Large intestine (tissue), 3 donors: ENCODE data around the gene DPP10. TPM values are rescaled to one million over a fixed set of nuclear protein-coding genes. Genes with fewer than 3 reads are reported as not detected.
A peak's percentile ranks its signal among the peaks of the same experiment; 100 is the strongest.

Experiments
- DNase-seq, 2 donors: peaks; one replicate each; pipeline versions ENCODE4 v3.0.0 to v3.0.0-alpha.2; 2013
- H3K27ac ChIP-seq: one replicate; pipeline ENCODE4 v1.5.1; 2013; ENCODE audit warnings: low read length
- H3K27me3 ChIP-seq: 2 replicates; pipeline ENCODE4 v1.6.1; 2013; ENCODE audit warnings: low read length; ENCODE audit not compliant: control insufficient read depth, insufficient read depth
- H3K36me3 ChIP-seq: 2 replicates; pipeline ENCODE4 v1.6.1; 2013; ENCODE audit warnings: low read length; ENCODE audit not compliant: control insufficient read depth, insufficient read depth
- H3K4me1 ChIP-seq: one replicate; pipeline ENCODE4 v1.6.1; 2013; ENCODE audit warnings: low read length; ENCODE audit not compliant: control insufficient read depth, insufficient read depth
- H3K4me3 ChIP-seq: one replicate; pipeline ENCODE4 v1.5.1; 2013; ENCODE audit warnings: low read length
- H3K9me3 ChIP-seq: one replicate; pipeline ENCODE4 v1.6.1; 2013; ENCODE audit warnings: mild to moderate bottlenecking, low read depth, low read length, moderate library complexity; ENCODE audit not compliant: control insufficient read depth
- WGBS: methylation state at CpG from one replicate; pipeline ENCODE4 v1.1.5; 2013; ENCODE audit warnings: low lambda C conversion rate; ENCODE audit not compliant: insufficient coverage; 5-methylcytosine and 5-hydroxymethylcytosine counted together
- polyA plus RNA-seq: library from polyadenylated mRNA; unstranded; fragments of 120-200 nt; gene quantifications from one replicate; pipeline ENCODE4 v1.2.1, GENCODE V29; 2013

DPP10 gene
- polyA plus RNA-seq, 1 donor: 17.3 TPM

GRCh38 chr2:115580784-115581183 is 1138.3 kb downstream of the DPP10 start:
- no peaks in the 10 kb centered on the region for H3K27me3 ChIP-seq
- WGBS: 100% methylated on average over 2 of the region's 5 CpGs

GRCh38 chr2:115584507-115584906 is 1142.1 kb downstream of the DPP10 start:
- Histone ChIP-seq H3K4me1 (no peaks in the 10 kb centered on the region), H3K36me3 (no peaks in the 10 kb centered on the region), H3K27me3 (no peaks in the 10 kb centered on the region), H3K9me3 (no peaks in the 10 kb centered on the region), H3K4me3 (no peak overlapping the region), H3K27ac (no peak overlapping the region)
- 100% methylated on average over 1 of the region's 2 CpGs for WGBS
- no peak for DNase-seq

More at GRCh38 chr2:115580784-115581183, 1138.3 kb downstream of the DPP10 start:
- Histone ChIP-seq H3K4me3 (no peak overlapping the region), H3K36me3 (no peaks in the 10 kb centered on the region), H3K9me3 (no peaks in the 10 kb centered on the region), H3K27ac (no peak overlapping the region), H3K4me1 (no peaks in the 10 kb centered on the region)
- DNase-seq: no peak

- no peak for DNase-seq
- H3K9me3 ChIP-seq: peaks cover 6% of the 10 kb centered on the region
- no peak overlapping the region for H3K4me3 ChIP-seq
- no peaks in the 10 kb centered on the region for H3K27me3 ChIP-seq
- no peaks in the 10 kb centered on the region for H3K36me3 ChIP-seq
- H3K4me1 ChIP-seq: no peaks in the 10 kb centered on the region
- H3K27ac ChIP-seq: no peak overlapping the region
- WGBS: 50% methylated on average over 1 of the region's 3 CpGs
Measured at GRCh38 chr2:115596659-115597375, 1154.4 kb downstream of the DPP10 start.

- Histone ChIP-seq H3K27ac (no peak overlapping the region), H3K9me3 (no peaks in the 10 kb centered on the region), H3K36me3 (no peaks in the 10 kb centered on the region), H3K4me3 (no peak overlapping the region), H3K4me1 (no peaks in the 10 kb centered on the region), H3K27me3 (no peaks in the 10 kb centered on the region)
- no peak for DNase-seq
- no CpG with 5 or more reads among the region's 7 CpGs for WGBS
Measured at GRCh38 chr2:115603285-115603684, 1160.8 kb downstream of the DPP10 start.

- Histone ChIP-seq H3K4me3 (no peak overlapping the region), H3K36me3 (no peaks in the 10 kb centered on the region), H3K9me3 (no peaks in the 10 kb centered on the region), H3K27ac (no peak overlapping the region), H3K27me3 (no peaks in the 10 kb centered on the region), H3K4me1 (no peaks in the 10 kb centered on the region)
- no CpG with 5 or more reads among the region's 1 CpG for WGBS
- DNase-seq: no peak
Measured at GRCh38 chr2:115606350-115606749, 1163.9 kb downstream of the DPP10 start.

GRCh38 chr2:115609978-115610377 is 1167.5 kb downstream of the DPP10 start:
- Histone ChIP-seq H3K9me3 (no peaks in the 10 kb centered on the region), H3K27me3 (no peaks in the 10 kb centered on the region), H3K27ac (no peak overlapping the region), H3K36me3 (no peaks in the 10 kb centered on the region), H3K4me3 (no peak overlapping the region), H3K4me1 (no peaks in the 10 kb centered on the region)
- WGBS: no CpG with 5 or more reads among the region's 2 CpGs
- DNase-seq: no peak

GRCh38 chr2:115610888-115611287 is 1168.4 kb downstream of the DPP10 start:
- H3K27me3 ChIP-seq: no peaks in the 10 kb centered on the region
- H3K27ac ChIP-seq: no peak overlapping the region
- no peak for DNase-seq
- H3K9me3 ChIP-seq: no peaks in the 10 kb centered on the region
- no peaks in the 10 kb centered on the region for H3K4me1 ChIP-seq
- no peak overlapping the region for H3K4me3 ChIP-seq
- H3K36me3 ChIP-seq: no peaks in the 10 kb centered on the region
- 93% methylated on average over 2 of the region's 3 CpGs for WGBS

GRCh38 chr2:115624332-115624731 is 1181.9 kb downstream of the DPP10 start:
- H3K9me3 ChIP-seq: no peaks in the 10 kb centered on the region
- H3K27ac ChIP-seq: no peak overlapping the region
- H3K36me3 ChIP-seq: no peaks in the 10 kb centered on the region
- 94% methylated on average over 2 of the region's 4 CpGs for WGBS
- no peaks in the 10 kb centered on the region for H3K4me1 ChIP-seq
- H3K4me3 ChIP-seq: no peak overlapping the region
- DNase-seq: no peak
- H3K27me3 ChIP-seq: no peaks in the 10 kb centered on the region

GRCh38 chr2:115634578-115634977 is 1192.1 kb downstream of the DPP10 start:
- Histone ChIP-seq H3K36me3 (no peaks in the 10 kb centered on the region), H3K27me3 (no peaks in the 10 kb centered on the region), H3K27ac (no peak overlapping the region), H3K4me1 (peaks cover 8% of the 10 kb centered on the region), H3K4me3 (no peak overlapping the region), H3K9me3 (peaks cover 2% of the 10 kb centered on the region)
- DNase-seq: peak in 1 of 2 donors; percentile 11
- no CpG with 5 or more reads among the region's 3 CpGs for WGBS

GRCh38 chr2:115635430-115635829 is 1193.0 kb downstream of the DPP10 start:
- WGBS: no CpG with 5 or more reads among the region's 2 CpGs
- Histone ChIP-seq H3K36me3 (no peaks in the 10 kb centered on the region), H3K9me3 (peaks cover 2% of the 10 kb centered on the region), H3K27me3 (no peaks in the 10 kb centered on the region), H3K4me3 (no peak overlapping the region), H3K27ac (peak overlapping the region; percentile 23), H3K4me1 (peaks cover 8% of the 10 kb centered on the region)
- peak; percentile 18 to 67 for DNase-seq

GRCh38 chr2:115649731-115650130 is 1207.3 kb downstream of the DPP10 start:
- Histone ChIP-seq H3K27me3 (no peaks in the 10 kb centered on the region), H3K4me3 (no peak overlapping the region), H3K9me3 (no peaks in the 10 kb centered on the region), H3K27ac (no peak overlapping the region), H3K36me3 (no peaks in the 10 kb centered on the region), H3K4me1 (no peaks in the 10 kb centered on the region)
- no peak for DNase-seq
